Esophagus (tissue), 2 donors: ENCODE measurements around the gene CPSF4L. TPM values are rescaled to one million over a fixed set of nuclear protein-coding genes. Genes with fewer than 3 reads are reported as not detected.
"Not testable (repeated sequence)": the region's sequence is repeated elsewhere in the genome, so short reads cannot be mapped to it uniquely, and the experiment has no call there.

ENCODE experiments used
- H3K27ac ChIP-seq, 2 donors: one replicate each; pipeline ENCODE4 v1.5.1; 2013; ENCODE audit warnings: low read depth in 2 of 2, mild to moderate bottlenecking in 2 of 2, inconsistent platforms in 1 of 2, low read length in 1 of 2, moderate library complexity in 1 of 2
- H3K27me3 ChIP-seq, 2 donors: one replicate each; pipeline ENCODE4 v1.6.1; 2013; ENCODE audit warnings: low read length in 2 of 2, control low read depth in 1 of 2, mild to moderate bottlenecking in 1 of 2; ENCODE audit not compliant: insufficient read depth in 2 of 2, control insufficient read depth in 1 of 2
- H3K36me3 ChIP-seq, 2 donors: one replicate each; pipeline ENCODE4 v1.6.1; 2013; ENCODE audit warnings: low read length in 1 of 2; ENCODE audit not compliant: control insufficient read depth in 2 of 2, insufficient read depth in 2 of 2
- H3K4me1 ChIP-seq, 2 donors: one replicate each; pipeline ENCODE4 v1.6.1; 2013; ENCODE audit warnings: low read length in 1 of 2; ENCODE audit not compliant: control insufficient read depth in 2 of 2, insufficient read depth in 2 of 2
- H3K4me3 ChIP-seq, 2 donors: one replicate each; pipeline ENCODE4 v1.5.1; 2013; ENCODE audit warnings: low read length in 2 of 2, mild to moderate bottlenecking in 2 of 2, low read depth in 1 of 2, moderate library complexity in 1 of 2
- H3K9me3 ChIP-seq, 2 donors: one replicate each; pipeline ENCODE4 v1.6.1; 2013; ENCODE audit warnings: mild to moderate bottlenecking in 2 of 2, low read depth in 1 of 2, low read length in 1 of 2, moderate library complexity in 1 of 2; ENCODE audit not compliant: control insufficient read depth in 2 of 2, insufficient read depth in 1 of 2
- WGBS, 2 donors: extraction: QIAGEN DNeasy Blood & Tissue Kit; methylation state at CpG; one replicate each; pipeline ENCODE4 v1.1.7; 2013; 5-methylcytosine and 5-hydroxymethylcytosine counted together
- polyA plus RNA-seq, 2 donors: library from polyadenylated mRNA; stranded (reverse); fragments of 200-250 nt; gene quantifications; one replicate each; pipeline ENCODE4 v1.2.3, GENCODE V29; 2013
- donor health status: healthy with polysubstance abuse.
- donor health status: Bipolar disorder and iron deficiency.

The CPSF4L gene
- not detected for polyA plus RNA-seq

GRCh38 chr17:73261617-73261951 lies at the start of gene CPSF4L:
TSS of gene CPSF4L (minus strand) at chr17:73261880. CDS start at chr17:73261818, 62 bp downstream.
- Histone ChIP-seq H3K4me3 (no peak within 1 kb of the TSS), H3K27me3 (no peaks in the 10 kb centered on the region), H3K27ac (peak within 1 kb of the TSS in 1 of 2 donors; percentile 22), H3K9me3 (no peaks in the 10 kb centered on the region), H3K36me3 (no peaks in the 10 kb centered on the region), H3K4me1 (peaks cover 0 to 4% of the 10 kb centered on the region in 2 donors)
- 84 to 96% methylated on average over 8 to 9 of the region's 9 CpGs for WGBS, 2 donors

- no peaks in the 10 kb centered on the region for H3K9me3 ChIP-seq
- H3K4me1 ChIP-seq: peaks cover 0 to 17% of the 10 kb centered on the region in 2 donors
- H3K27me3 ChIP-seq: no peaks in the 10 kb centered on the region
- H3K27ac ChIP-seq: peak overlapping the region; percentile 99
- 0 to 1% methylated on average over 21 to 38 of the region's 38 CpGs for WGBS, 2 donors
- peak overlapping the region; percentile 81 to 99 for H3K4me3 ChIP-seq
- H3K36me3 ChIP-seq: peaks cover 0 to 2% of the 10 kb centered on the region in 2 donors
Measured at GRCh38 chr17:73311428-73311780, 49.7 kb upstream of the CPSF4L start.

GRCh38 chr17:73309727-73310596 lies 48.3 kb upstream of the CPSF4L start:
- 10 to 11% methylated on average over 21 of the region's 21 CpGs for WGBS, 2 donors
- Histone ChIP-seq H3K4me3 (peak overlapping the region; percentile 81 to 99), H3K27ac (peak overlapping the region; percentile 99), H3K4me1 (peaks cover 0 to 24% of the 10 kb centered on the region in 2 donors), H3K9me3 (no peaks in the 10 kb centered on the region), H3K36me3 (peaks cover 0 to 2% of the 10 kb centered on the region in 2 donors), H3K27me3 (no peaks in the 10 kb centered on the region)

GRCh38 chr17:73308959-73309358 lies 47.3 kb upstream of the CPSF4L start:
- not testable (repeated sequence) for H3K36me3 ChIP-seq, H3K27me3 ChIP-seq, H3K9me3 ChIP-seq, H3K4me3 ChIP-seq
- WGBS, 2 donors: 37 to 45% methylated on average over 5 of the region's 5 CpGs
- peaks cover 0 to 24% of the 10 kb centered on the region in 2 donors for H3K4me1 ChIP-seq
- peak overlapping the region; percentile 50 to 99 for H3K27ac ChIP-seq

GRCh38 chr17:73308017-73308823 lies 46.5 kb upstream of the CPSF4L start:
- Histone ChIP-seq H3K4me3 (peak overlapping the region; percentile 4 to 26), H3K27me3 (no peaks in the 10 kb centered on the region), H3K9me3 (no peaks in the 10 kb centered on the region), H3K27ac (peak overlapping the region; percentile 92 to 99), H3K36me3 (peaks cover 0 to 2% of the 10 kb centered on the region in 2 donors), H3K4me1 (peaks cover 0 to 24% of the 10 kb centered on the region in 2 donors)
- WGBS, 2 donors: 28% methylated on average over 23 of the region's 23 CpGs

GRCh38 chr17:73307130-73307529 lies 45.5 kb upstream of the CPSF4L start:
- no peak overlapping the region for H3K4me3 ChIP-seq
- peak overlapping the region; percentile 31 to 82 for H3K27ac ChIP-seq
- no peaks in the 10 kb centered on the region for H3K27me3 ChIP-seq
- peaks cover 0 to 2% of the 10 kb centered on the region in 2 donors for H3K36me3 ChIP-seq
- H3K9me3 ChIP-seq: no peaks in the 10 kb centered on the region
- WGBS, 2 donors: 29 to 40% methylated on average over 4 to 8 of the region's 9 CpGs
- H3K4me1 ChIP-seq: peaks cover 0 to 24% of the 10 kb centered on the region in 2 donors

- Histone ChIP-seq H3K27me3 (no peaks in the 10 kb centered on the region), H3K9me3 (no peaks in the 10 kb centered on the region), H3K4me3 (no peak overlapping the region), H3K27ac (peak overlapping the region; percentile 82 to 90), H3K36me3 (peaks cover 0 to 2% of the 10 kb centered on the region in 2 donors), H3K4me1 (peaks cover 0 to 24% of the 10 kb centered on the region in 2 donors)
- WGBS, 2 donors: 40 to 45% methylated on average over 11 of the region's 11 CpGs
Measured at GRCh38 chr17:73305845-73306836, 44.5 kb upstream of the CPSF4L start.

- H3K27me3 ChIP-seq: no peaks in the 10 kb centered on the region
- H3K4me3 ChIP-seq: peak overlapping the region; percentile 31 to 39
- H3K27ac ChIP-seq: peak overlapping the region; percentile 80 to 90
- WGBS, 2 donors: 13 to 18% methylated on average over 16 of the region's 16 CpGs
- H3K36me3 ChIP-seq: peaks cover 0 to 2% of the 10 kb centered on the region in 2 donors
- H3K9me3 ChIP-seq: no peaks in the 10 kb centered on the region
- H3K4me1 ChIP-seq: peaks cover 0 to 26% of the 10 kb centered on the region in 2 donors
Measured at GRCh38 chr17:73304971-73305812, 43.5 kb upstream of the CPSF4L start.
